Motor neuron (in vitro differentiated cells): Measurements from ENCODE around the gene PNKP. TPM values are rescaled to one million over a fixed set of nuclear protein-coding genes. Genes with fewer than 3 reads are reported as not detected.

Experiments
- ATAC-seq, 8 experiments: fragments of 200-7000 bp; cut with Tn5 transposase; replicated peaks in 6 of 8; 2 replicates each; pipeline ENCODE4 v1.8.0; 2021; ENCODE audit warnings: mild to moderate bottlenecking in 8 of 8, moderate library complexity in 8 of 8
- H3K27ac ChIP-seq, 2 donors: fragments of 250-450 bp; sonication (Bioruptor Pico); 2 replicates each; pipeline ENCODE4 v1.9.0; 2021; ENCODE audit warnings: antibody characterized with exemption in 2 of 2, mild to moderate bottlenecking in 2 of 2, moderate library complexity in 1 of 2
- H3K4me1 ChIP-seq, 2 donors: fragments of 250-450 bp; sonication (Bioruptor Pico); replicated peaks in 1 of 2; 2 replicates each; pipeline ENCODE4 v1.6.1; 2021; ENCODE audit warnings: antibody characterized with exemption in 2 of 2, mild to moderate bottlenecking in 2 of 2, moderate library complexity in 1 of 2
- H3K4me3 ChIP-seq, 5 donors: fragments of 250-450 bp; sonication (Bioruptor Pico); 2 replicates each; pipeline ENCODE4 v1.9.0; 2021; ENCODE audit warnings: antibody characterized with exemption in 5 of 5, mild to moderate bottlenecking in 5 of 5, moderate library complexity in 4 of 5
- WGBS, 10 experiments: fragments of 450-650 bp; shearing (Covaris generic); methylation state at CpG; one replicate each; pipeline ENCODE4 v1.0.0; 2022; 5-methylcytosine and 5-hydroxymethylcytosine counted together
- in situ Hi-C, 9 experiments: fragments of 400-800 bp; cut with MboI; loops; one replicate each; pipeline ENCODE4 v1.15.0; 2021; ENCODE audit warnings: low sequenced_read_pairs in 9 of 9, low pct_unique_long_range_greater_than_20kb in 2 of 9; ENCODE audit not compliant: unreplicated experiment in 9 of 9
- total RNA-seq, 8 experiments: library from RNA; unstranded; fragments of 300-600 nt; gene quantifications; 2 replicates each; pipeline versions ENCODE4 v1.2.3 to v1.2.4, GENCODE V29; 2022

The PNKP gene
- total RNA-seq, 8 experiments from 2014 or later = 22.8 to 85.2 (median 29.9) TPM

GRCh38 chr19:49896863-49897621 is 29.7 kb upstream of the PNKP start, which contains the start of gene IL4I1:
TSS of gene IL4I1 (minus strand) at chr19:49896887. CDS start at chr19:49896160, 727 bp downstream.
- H3K27ac ChIP-seq = peak within 1 kb of the TSS in 1 of 2 donors; percentile 14
- H3K4me3 ChIP-seq = no peak within 1 kb of the TSS
- ATAC-seq = peak in 5 of 8 experiments; percentile 1 to 20 (median 9)
- WGBS, 10 experiments = 50 to 67% (median 61%) methylated on average over 3 to 5 of the region's 20 CpGs; no CpG with 5 or more reads in 7 of the 10 experiments
- peaks cover 13 to 17% of the 10 kb centered on the region in 2 donors for H3K4me1 ChIP-seq
- in situ Hi-C loops = no loop called here

GRCh38 chr19:49895566-49896297 is 28.4 kb upstream of the PNKP start:
- Histone ChIP-seq H3K27ac (no peak overlapping the region), H3K4me3 (no peak overlapping the region), H3K4me1 (peaks cover 19 to 24% of the 10 kb centered on the region in 2 donors)
- WGBS, 10 experiments = 0 to 87% (median 69%) methylated on average over 1 to 5 of the region's 17 CpGs; no CpG with 5 or more reads in 5 of the 10 experiments
- no peak for ATAC-seq
- in situ Hi-C loops = no loop called here

- no peak overlapping the region for H3K27ac ChIP-seq
- WGBS, 10 experiments = 60 to 100% (median 80%) methylated on average over 1 to 5 of the region's 17 CpGs; no CpG with 5 or more reads in 6 of the 10 experiments
- in situ Hi-C loops = no loop called here
These were observed 27.6 kb upstream of the PNKP start for GRCh38 chr19:49894879-49895565.

GRCh38 chr19:49894011-49894664 is 26.8 kb upstream of the PNKP start:
- Histone ChIP-seq H3K27ac (no peak overlapping the region), H3K4me3 (no peak overlapping the region), H3K4me1 (peaks cover 25 to 26% of the 10 kb centered on the region in 2 donors)
- 57 to 100% (median 87%) methylated on average over 1 to 11 of the region's 18 CpGs; no CpG with 5 or more reads in 4 of the 10 experiments for WGBS, 10 experiments
- ATAC-seq = no peak
- in situ Hi-C loops = no loop called here

More at GRCh38 chr19:49894879-49895565, 27.6 kb upstream of the PNKP start:
- H3K4me1 ChIP-seq = peaks cover 25 to 26% of the 10 kb centered on the region in 2 donors
- no peak overlapping the region for H3K4me3 ChIP-seq
- ATAC-seq = no peak

GRCh38 chr19:49892716-49893115 is 25.3 kb upstream of the PNKP start:
- Histone ChIP-seq H3K27ac (no peak overlapping the region), H3K4me1 (peaks cover 15 to 19% of the 10 kb centered on the region in 2 donors), H3K4me3 (no peak overlapping the region)
- no peak for ATAC-seq
- in situ Hi-C loops = no loop called here
- WGBS, 10 experiments = 100% methylated on average over 1 of the region's 1 CpG; no CpG with 5 or more reads in 9 of the 10 experiments

- peak overlapping the region; percentile 57 to 79 for H3K27ac ChIP-seq
- peaks cover 9 to 12% of the 10 kb centered on the region in 2 donors for H3K4me1 ChIP-seq
- ATAC-seq = no peak
- WGBS, 10 experiments = 80 to 90% (median 83%) methylated on average over 4 to 7 of the region's 17 CpGs; no CpG with 5 or more reads in 6 of the 10 experiments
- in situ Hi-C loops = no loop called here
- H3K4me3 ChIP-seq = peak overlapping the region in 1 of 5 donors; percentile 26
These were observed 24.0 kb upstream of the PNKP start for GRCh38 chr19:49891393-49891792.

- ATAC-seq = peak; percentile 34 to 82 (median 70)
- 0 to 49% (median 30%) methylated on average over 5 to 8 of the region's 69 CpGs; no CpG with 5 or more reads in 7 of the 10 experiments for WGBS, 10 experiments
- peak overlapping the region; percentile 57 to 79 for H3K27ac ChIP-seq
- H3K4me1 ChIP-seq = peaks cover 9 to 12% of the 10 kb centered on the region in 2 donors
- peak overlapping the region; percentile 5 to 26 (median 17) for H3K4me3 ChIP-seq
- in situ Hi-C loops = no loop called here
These were observed 23.3 kb upstream of the PNKP start for GRCh38 chr19:49890349-49891311.

- Histone ChIP-seq H3K4me1 (peaks cover 9 to 12% of the 10 kb centered on the region in 2 donors), H3K27ac (peak overlapping the region; percentile 45 to 75), H3K4me3 (peak overlapping the region; percentile 5 to 26 (median 8))
- 17 to 96% (median 86%) methylated on average over 4 to 21 of the region's 71 CpGs; no CpG with 5 or more reads in 7 of the 10 experiments for WGBS, 10 experiments
- peak; percentile 44 to 82 (median 68) for ATAC-seq
- in situ Hi-C loops = no loop called here
These were observed 22.4 kb upstream of the PNKP start for GRCh38 chr19:49889687-49890348.

- peaks cover 9 to 12% of the 10 kb centered on the region in 2 donors for H3K4me1 ChIP-seq
- H3K4me3 ChIP-seq = no peak overlapping the region
- WGBS, 10 experiments = 94 to 100% (median 100%) methylated on average over 1 to 10 of the region's 23 CpGs; no CpG with 5 or more reads in 3 of the 10 experiments
- peak overlapping the region; percentile 26 to 75 for H3K27ac ChIP-seq
- in situ Hi-C loops = no loop called here
- no peak for ATAC-seq
These were observed 21.8 kb upstream of the PNKP start for GRCh38 chr19:49889038-49889686.

- Histone ChIP-seq H3K27ac (no peak overlapping the region), H3K4me3 (no peak overlapping the region), H3K4me1 (peaks cover 9 to 12% of the 10 kb centered on the region in 2 donors)
- no CpG with 5 or more reads among the region's 18 CpGs for WGBS, 10 experiments
- ATAC-seq = no peak
- in situ Hi-C loops = no loop called here
These were observed 21.1 kb upstream of the PNKP start for GRCh38 chr19:49888510-49888824.
